Vagina (tissue), 2 donors: ENCODE data around the gene SNED1.

ENCODE experiments used
- CTCF ChIP-seq, 3 experiments: fragments of 450-650 bp in 2 of 3; fragments of 200-600 bp in 1 of 3; sonication (generic) in 1 of 3; IDR thresholded peaks; one replicate each; pipeline ENCODE4 v1.5.1; 2017 to 2019; ENCODE audit warnings: antibody characterized with exemption in 3 of 3, mild to moderate bottlenecking in 2 of 3, moderate library complexity in 2 of 3
- POLR2A ChIP-seq, 2 donors: fragments of 450-650 bp; IDR thresholded peaks; one replicate each; pipeline ENCODE4 v1.6.1; 2017; ENCODE audit warnings: antibody characterized with exemption in 2 of 2, mild to moderate bottlenecking in 2 of 2, moderate library complexity in 2 of 2
- POLR2AphosphoS5 ChIP-seq, 2 donors: sonication (generic); formaldehyde crosslinking; IDR thresholded peaks; one replicate each; pipeline ENCODE4 v1.9.0; 2017; ENCODE audit warnings: antibody characterized with exemption in 2 of 2, mild to moderate bottlenecking in 2 of 2, low read depth in 1 of 2; ENCODE audit not compliant: insufficient read depth in 1 of 2

- TF ChIP-seq CTCF (IDR thresholded peaks at IDR 0.05) (no peak), POLR2A (IDR thresholded peaks at IDR 0.05) (no peak), POLR2AphosphoS5 (IDR thresholded peaks at IDR 0.05; ENCODE audit: insufficient read depth in 1 of 2, low read depth in 1 of 2) (no peak)
These were observed 35.0 kb downstream of the SNED1 start for GRCh38 chr2:241033336-241033987.
